Bronchial epithelial cell (primary cell): ENCODE measurements around the gene RAPGEF2. TPM values are rescaled to one million over a fixed set of nuclear protein-coding genes. Genes with fewer than 3 reads are reported as not detected.

ENCODE experiments used
- DNase-seq: peaks from one replicate; pipeline ENCODE4 v3.0.0-alpha.2; 2010; ENCODE audit warnings: low read depth
- FAIRE-seq: peaks from 2 replicates; lab custom pipeline; 2011; peaks lifted over from hg19 to GRCh38; lab: Jason Lieb, UNC
- H3K27me3 ChIP-seq: 2 replicates; pipeline ENCODE4 v1.5.1; 2011; ENCODE audit warnings: low read length; ENCODE audit not compliant: control insufficient read depth, insufficient read depth
- H3K36me3 ChIP-seq: 2 replicates; pipeline ENCODE4 v1.5.1; 2011; ENCODE audit warnings: low read length; ENCODE audit not compliant: control insufficient read depth, insufficient read depth
- H3K4me3 ChIP-seq: 2 replicates; pipeline ENCODE4 v1.5.1; 2011; ENCODE audit warnings: mild to moderate bottlenecking, low read depth, low read length, control low read depth
- CTCF ChIP-seq: IDR thresholded peaks from 2 replicates; pipeline ENCODE4 v1.5.1; 2011; ENCODE audit warnings: mild to moderate bottlenecking, moderate library complexity, low read length, control low read depth, inconsistent platforms; ENCODE audit not compliant: insufficient read depth, severe bottlenecking
- total RNA-seq: library from RNA; depleted of rRNA; stranded (reverse); fragments of >200 nt; gene quantifications from 2 replicates; pipeline ENCODE4 v1.2.1, GENCODE V29; 2014

The RAPGEF2 gene
- total RNA-seq, 1 donor from 2014 or later, result 37.6 TPM

- H3K36me3 ChIP-seq, result no peaks in the 10 kb centered on the region
- FAIRE-seq, result no peak
Observed at GRCh38 chr4:159282329-159282728, 179.4 kb downstream of the RAPGEF2 start.

GRCh38 chr4:159282944-159283343, 180.1 kb downstream of the RAPGEF2 start:
- Histone ChIP-seq H3K4me3 (no peak overlapping the region), H3K27me3 (no peaks in the 10 kb centered on the region), H3K36me3 (no peaks in the 10 kb centered on the region)
- no peak for TF ChIP-seq CTCF
- DNase-seq (no peak), FAIRE-seq (no peak)

More at GRCh38 chr4:159282329-159282728, 179.4 kb downstream of the RAPGEF2 start:
- no peak overlapping the region for H3K4me3 ChIP-seq
- DNase-seq, result no peak
- no peaks in the 10 kb centered on the region for H3K27me3 ChIP-seq
- TF ChIP-seq CTCF, result no peak

GRCh38 chr4:159283696-159284095, 180.8 kb downstream of the RAPGEF2 start:
- FAIRE-seq (no peak), DNase-seq (peak; percentile 72)
- Histone ChIP-seq H3K27me3 (no peaks in the 10 kb centered on the region), H3K4me3 (no peak overlapping the region), H3K36me3 (no peaks in the 10 kb centered on the region)
- TF ChIP-seq CTCF, result no peak

- DNase-seq, result no peak
- no peak for FAIRE-seq
- Histone ChIP-seq H3K27me3 (no peaks in the 10 kb centered on the region), H3K36me3 (no peaks in the 10 kb centered on the region), H3K4me3 (no peak overlapping the region)
- no peak for TF ChIP-seq CTCF
Observed at GRCh38 chr4:159284113-159284512, 181.2 kb downstream of the RAPGEF2 start.

GRCh38 chr4:159284733-159285132, 181.9 kb downstream of the RAPGEF2 start:
- FAIRE-seq (no peak), DNase-seq (no peak)
- H3K36me3 ChIP-seq, result no peaks in the 10 kb centered on the region
- TF ChIP-seq CTCF, result no peak
- H3K4me3 ChIP-seq, result no peak overlapping the region
- H3K27me3 ChIP-seq, result no peaks in the 10 kb centered on the region

GRCh38 chr4:159287767-159288166, 184.9 kb downstream of the RAPGEF2 start:
- FAIRE-seq (no peak), DNase-seq (no peak)
- no peak for TF ChIP-seq CTCF
- no peaks in the 10 kb centered on the region for H3K36me3 ChIP-seq
- H3K4me3 ChIP-seq, result no peak overlapping the region
- no peaks in the 10 kb centered on the region for H3K27me3 ChIP-seq
